GM19240 (cell line): ENCODE results near the gene SYT2.
"Not testable (repeated sequence)": the region's sequence is repeated elsewhere in the genome, so short reads cannot be mapped to it uniquely, and the experiment has no call there.

Experiments used
- DNase-seq: peaks from one replicate; pipeline ENCODE4 v3.0.0; 2011; ENCODE audit warnings: low spot score; ENCODE audit not compliant: insufficient read length

SYT2 gene

GRCh38 chr1:202710070-202711045 lies at the start of gene SYT2:
Gene SYT2, minus strand, starts transcription at chr1:202710454. Its CDS starts 104,682 bp downstream, at chr1:202605772.
- no peak for DNase-seq

GRCh38 chr1:202756391-202756790 lies 46.1 kb upstream of the SYT2 start:
- DNase-seq: no peak

- DNase-seq: no peak
Observed at GRCh38 chr1:202754293-202754692, 44.0 kb upstream of the SYT2 start.

- no peak for DNase-seq
Observed at GRCh38 chr1:202752774-202753173, 42.5 kb upstream of the SYT2 start.

DNA sequence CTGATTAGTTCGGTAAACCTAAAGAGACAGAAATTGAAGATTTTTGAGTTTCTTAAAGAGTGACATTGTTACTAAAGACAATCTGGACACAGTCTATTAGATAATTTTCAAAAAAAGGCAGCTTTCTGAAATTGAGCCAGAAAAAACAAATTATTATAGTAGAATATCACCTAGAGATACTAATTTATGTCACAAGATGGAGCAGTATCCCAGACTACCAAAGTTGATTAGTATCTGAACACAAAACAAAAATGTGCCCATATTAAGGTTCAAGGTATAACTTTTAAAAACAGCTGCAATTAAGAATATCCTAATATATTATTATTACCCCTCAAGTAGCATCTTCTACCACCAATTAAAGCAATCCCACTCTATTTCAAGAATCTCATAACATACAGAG lies 40.5 kb upstream of the SYT2 start:
- no peak for DNase-seq

DNA sequence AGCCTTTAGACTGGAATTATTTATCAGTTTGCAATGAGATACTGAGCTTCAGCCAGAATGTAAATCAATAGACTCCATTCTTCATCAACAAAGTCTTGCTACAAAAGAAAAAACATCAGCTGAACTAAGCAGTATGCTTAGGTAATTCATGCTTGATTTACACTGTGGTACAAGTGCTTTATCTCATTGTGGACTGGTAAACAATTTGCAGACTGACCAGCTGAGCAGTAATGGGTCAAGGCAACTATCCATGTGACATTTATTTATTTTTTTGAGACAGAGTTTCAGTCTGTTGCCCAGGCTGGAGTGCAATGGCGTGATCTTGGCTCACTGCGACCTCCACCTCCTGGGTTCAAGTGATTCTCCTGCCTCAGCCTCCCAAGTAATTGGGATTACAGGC lies 39.8 kb upstream of the SYT2 start:
- no peak for DNase-seq

DNA sequence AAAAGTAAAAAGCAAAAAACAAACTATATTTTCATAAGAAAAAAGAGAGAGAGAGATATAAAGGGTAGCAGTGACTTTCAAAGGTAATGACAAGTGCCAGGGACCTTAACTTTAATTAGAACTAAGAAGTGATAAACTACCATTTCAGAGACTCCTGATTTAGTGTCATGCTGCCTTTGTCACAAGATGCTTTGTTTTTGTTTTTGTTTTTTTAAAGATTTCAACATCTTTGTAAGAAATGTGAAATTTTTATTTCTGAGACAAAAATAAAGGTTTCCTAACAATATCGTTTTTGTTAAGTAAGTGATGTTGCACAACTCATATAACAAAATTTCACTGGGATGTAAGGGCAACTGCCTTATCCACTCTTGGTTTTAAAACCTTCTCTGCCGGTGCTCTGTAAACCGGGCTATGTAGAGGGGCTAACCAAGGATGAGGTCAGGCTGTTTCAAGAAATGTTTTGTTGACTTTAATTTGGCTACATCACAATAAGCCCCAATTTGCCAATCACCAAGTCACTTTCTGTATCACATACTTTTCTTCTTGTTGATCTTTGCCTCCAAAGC lies 35.2 kb upstream of the SYT2 start:
- DNase-seq: no peak

DNA sequence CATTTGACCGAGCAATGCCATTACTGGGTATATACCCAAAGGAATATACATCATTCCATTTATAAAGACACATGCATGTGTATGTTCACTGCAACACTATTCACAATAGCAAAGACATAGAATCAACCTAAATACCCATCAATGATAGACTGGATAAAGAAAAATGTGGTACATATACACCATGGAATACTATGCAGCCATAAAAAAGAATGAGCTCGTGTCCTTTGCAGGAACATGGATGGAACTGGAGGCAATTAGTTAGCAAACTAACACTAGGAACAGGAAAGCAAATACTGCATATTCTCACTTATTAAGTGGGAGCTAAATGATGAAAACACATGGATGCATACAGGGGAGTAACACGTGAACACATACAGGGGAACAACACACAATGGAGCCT lies 34.5 kb upstream of the SYT2 start:
- DNase-seq: not testable (repeated sequence)

DNA sequence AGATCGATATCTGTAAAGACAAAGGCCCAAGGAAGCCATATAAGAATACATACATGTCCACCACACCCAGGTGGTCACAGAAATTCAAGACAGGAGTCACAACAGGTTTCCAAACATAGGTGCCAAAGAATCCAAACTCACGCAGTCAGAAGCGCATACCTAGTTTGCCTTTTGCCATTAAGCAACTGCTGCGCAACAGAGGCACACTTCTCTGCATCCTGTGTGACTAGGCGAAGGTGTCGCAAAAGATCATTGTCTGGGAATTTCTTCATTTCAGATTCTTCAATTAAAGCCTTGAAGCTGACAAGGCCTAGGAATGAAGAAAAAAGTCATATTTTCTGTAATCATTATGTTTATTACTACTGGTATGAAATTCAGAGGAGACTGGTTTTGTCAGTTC lies 32.2 kb upstream of the SYT2 start:
- DNase-seq: no peak

DNA sequence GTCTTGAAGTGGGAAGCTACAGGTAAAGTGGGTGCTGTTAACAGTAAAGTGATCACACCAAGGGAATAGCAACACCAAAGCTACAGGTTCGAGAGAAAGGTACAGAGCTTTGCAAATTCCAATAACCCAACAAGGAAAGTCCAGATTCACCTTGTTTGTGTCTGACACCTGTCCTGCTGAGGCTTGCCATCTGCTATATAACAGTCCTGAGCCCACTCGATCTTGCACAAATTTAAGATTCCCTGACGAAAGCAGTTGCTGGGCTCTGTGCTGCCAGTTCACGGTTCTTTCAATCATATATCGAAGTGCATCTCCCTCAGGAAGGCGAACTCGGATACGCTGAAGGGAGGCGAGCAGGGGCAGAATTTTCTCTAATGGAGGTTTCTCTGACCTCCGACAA lies 23.0 kb upstream of the SYT2 start:
- DNase-seq: no peak

DNA sequence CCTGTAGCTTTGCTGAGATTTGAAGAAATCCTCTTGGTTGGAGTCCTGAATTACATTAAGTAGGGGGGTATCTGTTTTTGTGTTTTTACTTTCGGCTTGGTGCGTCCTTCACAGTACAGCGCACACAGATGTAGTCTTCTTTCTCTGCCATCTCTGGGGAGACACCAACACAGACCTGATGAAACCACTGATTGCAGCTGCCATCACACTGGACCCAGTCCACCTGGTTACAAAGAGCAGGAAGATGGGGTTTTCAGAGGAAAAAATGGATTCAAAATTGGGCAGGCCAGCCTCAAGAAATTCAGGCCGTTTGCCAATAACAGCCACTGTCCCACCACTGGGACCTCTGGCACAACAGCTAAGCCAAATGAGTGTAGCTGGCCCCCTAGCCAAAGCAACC lies 18.7 kb upstream of the SYT2 start:
- no peak for DNase-seq

- no peak for DNase-seq
Observed at GRCh38 chr1:202725526-202725925, 15.3 kb upstream of the SYT2 start.

- no peak for DNase-seq
Observed at GRCh38 chr1:202723708-202724107, 13.5 kb upstream of the SYT2 start.

- DNase-seq: not testable (repeated sequence)
Observed at GRCh38 chr1:202723046-202723445, 12.8 kb upstream of the SYT2 start.

DNA sequence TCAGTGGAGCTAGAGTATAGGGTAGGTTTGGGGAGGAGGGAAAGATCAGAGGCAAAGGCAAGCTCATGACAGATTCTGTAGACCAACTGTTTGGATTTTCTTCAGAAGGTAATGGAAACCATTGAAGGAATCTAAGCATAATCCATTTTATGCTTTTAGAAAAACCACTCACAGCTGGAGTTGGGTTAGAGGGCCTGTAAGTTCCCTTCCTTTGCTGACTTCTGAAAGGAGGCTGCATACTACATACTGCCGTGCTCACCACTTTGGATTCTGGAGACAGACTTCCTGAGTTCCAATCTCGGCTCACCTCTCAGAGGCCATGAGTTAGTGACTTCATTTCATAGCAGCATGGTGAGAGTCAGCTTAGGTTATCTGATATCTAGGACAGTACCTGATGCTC lies 6.4 kb upstream of the SYT2 start:
- no peak for DNase-seq

GRCh38 chr1:202714202-202714601 lies 3.9 kb upstream of the SYT2 start:
- DNase-seq: not testable (repeated sequence)

GRCh38 chr1:202713110-202713509 lies 2.9 kb upstream of the SYT2 start:
- DNase-seq: no peak

- DNase-seq: no peak
Observed at GRCh38 chr1:202711949-202712635, 1.8 kb upstream of the SYT2 start.

- DNase-seq: no peak
Observed at GRCh38 chr1:202709276-202710041, 795 bp downstream of the SYT2 start.

DNA sequence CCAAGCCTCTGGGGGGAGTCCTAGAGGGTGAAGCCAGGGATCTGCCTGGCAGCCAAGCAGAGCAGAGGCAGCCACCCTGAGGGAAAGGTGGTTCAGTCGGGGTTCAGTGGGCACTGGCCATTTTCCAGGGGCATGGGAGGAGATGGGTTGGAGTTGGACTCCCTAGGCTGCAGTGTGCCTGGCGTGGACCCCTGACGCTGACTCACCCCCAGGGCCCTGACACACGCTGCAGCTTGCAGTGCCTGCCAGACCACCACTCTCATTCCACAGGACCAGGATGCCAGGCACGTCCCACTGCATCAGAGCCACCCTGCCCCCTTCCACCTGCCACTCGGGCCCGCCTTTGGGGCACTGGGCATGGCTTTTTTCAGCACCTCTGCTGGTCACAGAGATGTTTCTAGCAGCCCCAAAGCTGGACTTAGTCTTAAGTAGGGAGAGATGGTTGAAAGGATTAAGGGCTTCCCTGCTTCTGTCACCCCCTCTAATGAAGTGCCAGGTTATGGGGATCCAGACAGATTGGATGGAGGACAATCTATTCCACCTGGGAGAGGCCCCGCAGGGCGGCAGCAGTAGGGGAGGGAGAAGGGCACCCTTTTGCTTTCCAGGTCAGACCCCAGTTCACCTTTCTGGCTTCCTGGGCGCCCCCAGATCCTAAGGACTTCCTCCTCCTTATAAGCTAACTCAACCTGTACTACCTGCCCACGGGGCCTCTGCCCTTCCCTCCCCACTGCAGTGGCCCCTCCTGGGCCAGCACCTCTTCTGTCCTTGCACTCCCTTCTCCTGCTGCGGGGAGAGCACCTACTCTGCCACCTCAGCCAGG lies 1.6 kb downstream of the SYT2 start:
- DNase-seq: no peak

DNA sequence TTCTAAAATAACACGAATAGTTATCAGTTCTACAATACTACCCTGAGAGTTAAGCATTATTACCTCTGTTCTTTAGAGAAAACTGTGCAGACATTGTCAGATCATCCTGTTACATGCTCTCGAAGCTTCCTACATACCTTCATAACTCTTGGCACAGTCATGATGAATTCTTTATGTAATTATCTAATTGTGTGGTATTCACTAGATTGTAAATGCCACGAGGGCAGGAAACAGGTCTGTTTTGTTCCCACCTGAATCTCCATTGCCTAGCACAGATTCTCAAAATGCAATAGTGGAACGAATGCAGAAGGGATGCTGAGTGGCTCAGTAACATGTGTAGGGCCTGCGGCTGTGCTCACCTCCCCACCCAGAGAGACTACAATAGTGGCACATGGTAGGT lies 3.4 kb downstream of the SYT2 start:
- no peak for DNase-seq
